HK-2 (cell line): ENCODE data around the gene CHI3L2.
A peak's percentile ranks its signal among the peaks of the same experiment; 100 is the strongest.
"Not testable (repeated sequence)": the region's sequence is repeated elsewhere in the genome, so short reads cannot be mapped to it uniquely, and the experiment has no call there.

Experiments used
- DNase-seq: peaks from one replicate; pipeline ENCODE4 v3.0.0-alpha.2; 2018; ENCODE audit not compliant: unreplicated experiment

The CHI3L2 gene

GRCh38 chr1:111202366-111202706 lies 25.2 kb upstream of the CHI3L2 start:
- no peak for DNase-seq

DNA sequence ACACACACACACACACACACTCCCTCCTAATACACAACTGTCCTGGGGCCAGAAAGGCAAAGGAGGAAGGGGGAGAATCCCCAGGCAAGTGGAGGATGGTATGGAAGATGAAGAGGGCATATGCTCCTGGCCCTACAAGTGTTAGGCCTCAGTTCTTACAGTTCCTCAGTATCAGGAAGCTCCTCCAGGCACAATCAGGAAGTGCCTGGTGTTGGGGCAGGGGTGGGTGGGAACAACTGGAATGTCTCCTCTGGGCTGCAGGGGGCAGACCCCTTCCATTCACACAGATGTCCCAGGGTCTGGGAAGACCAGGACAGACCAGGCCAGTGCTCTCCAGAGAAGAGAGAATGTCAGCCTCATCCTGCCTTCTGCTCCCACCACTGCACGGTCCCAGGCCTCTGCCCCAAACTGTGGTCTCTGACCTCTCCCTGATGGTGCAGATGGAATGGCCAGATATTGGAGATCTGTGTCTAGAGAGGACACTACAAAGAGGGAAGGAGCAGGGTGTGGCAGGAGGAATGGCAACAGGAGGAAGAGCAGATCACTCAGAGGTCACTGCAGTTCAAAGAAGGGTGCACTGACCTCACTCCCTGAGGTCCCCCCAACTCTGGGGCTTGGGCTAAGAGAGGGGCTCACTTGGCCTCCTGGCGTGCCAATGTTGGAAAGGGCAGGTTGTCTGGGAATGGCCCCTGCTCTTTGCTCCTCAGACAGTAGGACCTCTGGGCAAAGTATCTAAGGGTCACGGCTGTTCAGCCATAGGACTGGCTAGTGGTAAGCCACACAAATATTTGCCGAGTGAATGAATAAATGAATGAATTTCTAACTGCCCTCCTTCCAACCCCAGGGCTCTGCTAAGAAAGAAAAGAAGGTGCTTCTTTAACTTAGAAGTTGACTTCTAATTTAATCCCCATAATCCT lies 24.5 kb upstream of the CHI3L2 start:
- no peak for DNase-seq

DNA sequence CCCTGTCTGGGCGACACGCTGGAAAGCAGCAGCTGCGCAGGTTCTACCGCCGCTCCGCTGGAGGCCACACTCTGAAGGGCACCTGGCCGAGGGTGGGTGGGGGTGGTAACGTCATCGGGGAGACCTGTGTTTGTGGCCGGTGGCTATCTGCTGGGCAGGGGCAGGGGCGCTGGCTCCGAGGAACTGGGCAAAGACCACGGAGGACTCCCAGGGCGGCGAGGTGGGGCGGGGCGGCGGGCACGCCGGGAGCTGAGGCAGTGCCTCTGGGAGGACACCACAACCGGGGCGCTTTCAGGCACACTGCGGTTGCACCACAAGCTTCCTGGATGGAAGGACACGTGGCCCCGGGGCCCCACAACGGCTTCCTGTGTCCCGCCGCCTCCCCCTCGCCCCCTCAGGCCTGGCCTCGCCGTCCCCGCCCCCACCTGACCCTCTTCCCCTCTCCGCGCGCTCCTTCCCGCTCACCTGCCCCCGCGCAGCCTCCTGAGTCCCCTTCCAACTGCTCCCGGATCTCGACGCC lies 23.8 kb upstream of the CHI3L2 start:
- DNase-seq = peak; percentile 69

- DNase-seq = peak; percentile 39
Observed at GRCh38 chr1:111204201-111204982, 23.1 kb upstream of the CHI3L2 start.

GRCh38 chr1:111204983-111205713 lies 22.4 kb upstream of the CHI3L2 start:
- DNase-seq = no peak

- DNase-seq = no peak
Observed at GRCh38 chr1:111205714-111206050, 21.8 kb upstream of the CHI3L2 start.

DNA sequence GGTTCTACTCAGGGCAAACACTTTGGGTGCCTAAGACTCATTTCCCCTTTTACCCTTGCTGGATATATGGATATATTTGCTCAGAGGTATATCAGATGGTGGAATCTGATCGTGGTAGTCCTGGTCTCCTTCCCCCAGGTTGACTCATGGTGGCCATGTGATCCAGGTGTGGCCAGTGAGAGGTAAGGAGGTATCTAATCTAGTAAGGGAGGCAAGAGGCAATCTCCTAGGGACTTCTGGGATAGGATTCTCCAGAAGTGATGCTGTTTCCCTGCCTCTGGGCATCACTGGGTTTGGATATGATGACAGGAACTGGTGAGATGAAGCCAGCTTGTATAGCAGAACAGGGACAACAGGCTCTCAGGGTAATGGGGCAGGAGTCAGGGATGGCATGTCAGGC lies 18.6 kb upstream of the CHI3L2 start:
- no peak for DNase-seq

DNA sequence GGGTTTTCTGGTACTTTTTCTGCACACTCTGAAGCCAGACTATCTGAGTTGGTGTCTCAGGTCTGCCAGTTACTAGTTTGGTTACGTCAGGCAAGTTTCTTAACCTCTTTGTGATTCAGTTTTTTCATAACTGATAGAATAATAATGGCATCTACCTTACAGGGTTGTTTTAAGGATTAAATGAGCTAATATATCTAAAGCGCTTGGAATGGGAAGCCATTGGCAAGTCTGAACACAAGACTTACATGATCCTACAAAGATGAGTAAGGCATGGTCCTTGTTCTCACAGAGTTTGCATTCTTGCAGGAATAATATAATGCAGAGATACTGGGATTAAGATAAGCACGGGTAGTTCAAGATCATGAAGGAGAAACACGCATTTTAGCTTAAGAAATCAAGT lies 17.9 kb upstream of the CHI3L2 start:
- no peak for DNase-seq

- DNase-seq = no peak
Observed at GRCh38 chr1:111211921-111212320, 15.6 kb upstream of the CHI3L2 start.

DNA sequence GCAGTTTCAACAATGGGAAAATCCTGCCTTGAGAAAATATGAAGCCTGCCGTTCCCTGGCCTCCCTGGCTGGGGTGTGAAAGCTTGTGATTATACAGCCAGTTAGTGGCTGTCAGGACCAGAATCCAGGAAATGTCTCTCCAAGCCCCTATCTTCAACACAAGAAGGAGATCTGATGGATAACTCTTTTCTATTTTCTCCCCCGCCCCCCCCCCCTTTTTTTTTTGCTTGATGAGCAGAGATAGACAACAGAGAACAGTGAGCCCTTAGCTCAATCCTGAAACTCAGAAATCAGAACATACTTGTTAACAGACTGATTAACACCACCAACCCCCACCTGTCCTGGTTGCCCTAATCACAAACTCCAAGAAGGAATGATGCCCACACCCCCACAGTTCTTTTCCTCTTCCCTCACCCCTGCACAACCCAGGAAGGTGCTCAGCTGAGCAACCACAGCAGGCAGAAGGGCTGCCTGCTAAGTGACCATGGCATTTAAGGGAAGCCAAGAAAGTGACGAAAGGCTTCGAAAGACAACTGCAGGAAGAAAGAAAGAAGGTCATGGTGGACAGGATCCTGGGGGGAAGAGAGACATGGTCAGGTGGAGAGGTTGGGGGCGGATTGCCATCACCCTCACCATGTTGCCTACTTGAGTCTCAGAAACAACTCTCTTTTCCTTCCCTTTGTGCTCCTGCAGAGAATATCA lies 14.7 kb upstream of the CHI3L2 start:
- no peak for DNase-seq

DNA sequence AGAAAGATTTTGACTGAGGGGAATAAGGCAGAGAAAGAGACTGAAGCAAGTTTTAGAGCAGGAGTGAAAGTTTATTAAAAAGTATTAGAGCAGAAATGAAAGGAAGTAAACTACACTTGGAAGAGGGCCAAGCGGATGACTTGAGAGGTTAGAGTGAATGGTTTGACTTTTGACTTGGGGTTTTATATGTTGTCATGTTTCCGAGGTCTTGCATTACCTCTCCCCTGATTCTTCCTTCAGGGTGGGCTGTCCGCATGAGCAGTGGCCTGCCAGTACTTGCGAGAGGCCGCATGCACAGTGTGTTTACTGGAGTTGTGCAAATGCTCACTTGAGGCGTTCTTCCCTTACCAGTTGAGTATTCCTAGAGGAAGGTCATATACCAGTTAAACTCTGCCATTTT lies 14.1 kb upstream of the CHI3L2 start:
- no peak for DNase-seq

DNA sequence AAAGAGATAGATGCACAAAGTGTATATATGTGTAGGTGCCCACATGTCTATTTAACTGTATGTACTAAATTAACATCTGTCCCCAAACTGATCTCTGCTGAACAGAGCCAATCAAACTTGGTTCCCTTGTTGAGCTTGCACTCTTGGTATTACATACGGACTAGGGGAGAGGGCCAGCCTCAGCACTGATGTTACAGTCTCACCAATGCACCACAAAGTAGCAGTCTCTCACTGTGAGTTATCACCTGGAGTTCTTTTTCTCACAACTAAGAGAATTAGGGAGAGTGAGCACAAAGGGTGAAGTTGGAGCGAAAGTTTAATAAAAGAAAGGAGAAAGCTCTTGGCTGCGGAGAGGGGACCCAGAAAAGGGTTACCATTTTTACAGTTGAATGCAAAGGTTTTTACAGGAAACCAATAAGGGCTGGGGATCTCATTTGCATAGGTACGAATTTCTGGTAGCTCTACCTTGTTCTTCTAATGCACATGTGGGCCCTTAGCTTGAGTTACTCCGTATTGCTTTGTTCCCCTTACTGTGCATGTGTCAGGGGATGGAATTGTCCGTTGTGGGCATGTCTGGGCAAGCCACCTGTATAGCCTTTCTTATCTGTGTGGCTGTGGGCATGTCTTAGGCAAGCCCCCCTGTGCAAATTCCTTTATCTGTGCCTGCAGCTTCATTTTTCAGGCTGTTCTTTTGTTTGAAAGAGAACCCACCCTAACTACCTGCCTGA lies 13.3 kb upstream of the CHI3L2 start:
- DNase-seq = no peak

DNA sequence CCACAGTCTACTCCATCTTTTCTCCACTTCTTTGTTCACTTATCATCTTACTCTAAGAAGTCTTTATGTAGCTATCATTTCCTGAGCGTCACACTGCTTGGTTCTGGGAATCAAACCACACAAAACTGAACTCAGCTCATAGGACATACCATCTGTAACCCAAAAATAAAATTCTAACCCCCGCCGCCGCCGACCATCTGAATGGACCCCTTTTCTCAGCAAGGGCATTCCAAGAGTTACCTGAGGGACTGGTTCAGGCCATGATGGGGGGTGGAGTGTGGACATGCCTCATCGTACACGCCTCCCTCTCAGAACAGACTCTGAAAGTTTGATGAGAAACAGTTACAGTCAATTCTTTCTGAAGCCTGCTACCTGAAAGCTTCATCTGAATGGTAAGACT lies 12.6 kb upstream of the CHI3L2 start:
- no peak for DNase-seq

DNA sequence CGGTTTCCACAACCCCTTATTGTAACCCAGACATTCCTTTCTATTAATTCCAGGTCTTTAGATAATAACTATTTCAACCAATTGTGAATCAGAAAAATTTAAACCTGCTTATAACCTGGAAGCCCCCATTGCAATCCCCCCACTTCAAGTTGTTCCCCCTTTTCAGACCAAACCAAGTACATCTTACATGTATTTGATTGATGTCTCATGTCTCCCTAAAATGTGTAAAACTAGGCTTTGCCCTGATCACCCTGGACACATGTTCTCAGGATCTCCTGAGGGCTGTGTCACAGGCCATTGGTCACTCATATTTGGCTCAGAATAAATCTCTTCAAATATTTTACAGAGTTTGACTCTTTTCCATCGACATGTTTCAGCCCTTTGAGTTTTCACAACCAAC lies 12.2 kb upstream of the CHI3L2 start:
- DNase-seq = not testable (repeated sequence)

DNA sequence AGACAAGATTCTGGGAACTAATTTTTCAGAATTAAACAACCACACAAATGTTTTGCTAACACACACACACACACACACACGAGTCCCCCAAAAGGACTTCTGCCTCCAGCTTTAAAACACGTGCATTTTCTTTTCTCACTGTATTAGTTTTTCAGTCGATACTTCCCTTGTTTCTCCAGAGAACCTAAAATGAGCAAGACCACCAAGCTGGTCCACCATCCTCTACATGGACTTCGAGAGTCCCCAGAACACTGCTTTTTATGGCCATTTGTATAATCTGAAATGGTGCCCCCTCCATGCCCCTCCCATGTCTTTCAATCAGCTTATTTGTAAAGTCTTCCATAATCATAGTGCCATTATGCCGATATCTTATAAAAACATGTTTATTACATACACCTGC lies 10.8 kb upstream of the CHI3L2 start:
- DNase-seq = no peak

DNA sequence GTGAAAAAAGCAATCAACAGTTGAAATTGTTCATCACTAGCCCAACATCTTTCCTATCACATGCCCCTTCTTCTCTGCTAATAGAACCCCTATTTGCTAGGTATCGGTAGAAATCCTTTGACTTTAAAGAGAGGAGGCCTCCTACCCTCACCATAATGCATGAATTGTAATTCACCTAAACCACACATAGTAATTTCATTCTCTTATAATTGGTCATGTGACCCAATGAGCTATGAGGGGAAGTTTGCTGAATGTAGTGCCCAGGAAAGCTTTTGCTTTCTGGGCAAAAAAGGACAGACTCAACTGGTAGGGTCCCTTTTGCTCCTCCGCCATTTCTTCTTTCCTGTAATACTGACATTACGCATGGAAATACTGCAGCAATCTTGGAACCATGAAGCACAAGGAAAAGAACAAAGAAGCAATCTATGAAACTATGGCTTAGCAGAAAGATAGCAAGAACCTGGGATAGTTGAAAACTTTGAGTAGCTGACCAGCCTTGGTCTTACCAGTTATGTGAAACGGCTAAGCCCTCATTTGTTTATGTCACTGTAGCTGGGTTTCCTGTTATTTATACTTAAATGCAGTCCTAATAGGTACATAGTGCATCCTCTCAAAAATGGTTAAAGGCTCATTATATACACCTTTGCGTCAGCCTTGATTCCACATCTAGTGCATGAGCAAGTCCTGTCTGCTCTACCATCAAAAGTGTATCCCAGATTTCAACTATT lies 10.2 kb upstream of the CHI3L2 start:
- DNase-seq = no peak

GRCh38 chr1:111218701-111219556 lies 8.6 kb upstream of the CHI3L2 start:
- no peak for DNase-seq

DNA sequence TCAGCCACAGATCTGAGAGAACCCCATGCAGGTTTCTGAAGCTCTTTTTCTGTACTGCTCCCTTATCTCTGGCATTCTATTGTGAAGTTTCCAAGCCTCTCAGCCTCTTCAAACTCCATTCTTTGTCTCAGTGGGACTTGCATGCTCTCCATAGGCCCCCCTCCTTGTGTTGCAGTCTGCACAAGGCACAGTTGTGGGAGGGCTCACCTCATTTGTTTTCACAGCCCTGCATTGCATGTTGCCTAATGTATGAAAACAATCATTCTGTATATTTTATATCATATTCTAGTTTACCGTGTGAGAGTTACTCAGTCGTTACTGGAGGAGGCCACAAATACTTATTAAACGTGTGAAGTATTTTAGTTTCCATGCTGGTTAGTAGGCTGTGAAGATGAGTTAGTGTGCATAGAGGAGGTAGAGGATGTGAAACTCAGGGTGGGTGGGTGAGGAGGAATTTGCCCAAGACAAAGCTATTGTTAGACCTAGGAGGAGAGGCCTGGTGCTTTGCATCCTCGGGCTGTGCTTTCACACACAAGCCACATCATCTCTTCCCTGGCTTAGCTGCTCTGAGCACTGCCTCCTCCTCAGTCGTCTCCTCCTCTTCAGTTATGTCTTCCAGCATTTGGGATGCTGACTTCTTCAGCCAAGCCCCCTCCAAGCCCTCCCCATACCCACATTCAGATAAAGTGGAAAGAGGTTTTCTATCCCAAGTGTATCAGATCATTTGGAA lies 7.8 kb upstream of the CHI3L2 start:
- DNase-seq = no peak
